ENCODE results near the gene CDK19.

- TF ChIP-seq POLR2AphosphoS5 (IDR thresholded peaks at IDR 0.05): no peak
- TF ChIP-seq CTCF (IDR thresholded peaks at IDR 0.05): no peak
Observed at GRCh38 chr6:110575925-110576463, 239.3 kb downstream of the CDK19 start.
